Inflammatory macrophage (primary cell): Measurements from ENCODE around the gene ADGRF5.

ENCODE experiments used
- DNase-seq, 2 donors: peaks; one replicate each; pipeline ENCODE4 v3.0.0-alpha.2; 2020 to 2022

Gene ADGRF5

DNA sequence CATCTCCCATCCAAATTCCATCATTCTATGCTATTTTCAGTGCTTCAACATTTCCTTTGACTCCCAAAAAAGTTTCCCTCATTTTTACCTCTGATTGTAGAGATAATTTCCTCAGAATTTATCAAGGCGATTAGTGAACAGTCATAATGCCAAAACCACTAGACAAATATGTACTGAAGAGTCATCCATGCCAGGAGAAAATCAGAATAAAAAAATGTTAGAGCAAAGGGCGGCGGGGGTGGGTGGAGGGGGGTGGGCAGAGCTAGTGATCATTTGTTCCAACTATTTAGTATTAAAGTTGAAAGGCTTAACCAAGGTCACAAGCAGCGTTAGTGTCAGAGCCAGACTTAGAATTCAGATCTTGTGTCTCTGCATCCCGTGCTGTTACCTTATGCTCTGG, 5.3 kb upstream of the ADGRF5 start:
- DNase-seq = no peak

DNA sequence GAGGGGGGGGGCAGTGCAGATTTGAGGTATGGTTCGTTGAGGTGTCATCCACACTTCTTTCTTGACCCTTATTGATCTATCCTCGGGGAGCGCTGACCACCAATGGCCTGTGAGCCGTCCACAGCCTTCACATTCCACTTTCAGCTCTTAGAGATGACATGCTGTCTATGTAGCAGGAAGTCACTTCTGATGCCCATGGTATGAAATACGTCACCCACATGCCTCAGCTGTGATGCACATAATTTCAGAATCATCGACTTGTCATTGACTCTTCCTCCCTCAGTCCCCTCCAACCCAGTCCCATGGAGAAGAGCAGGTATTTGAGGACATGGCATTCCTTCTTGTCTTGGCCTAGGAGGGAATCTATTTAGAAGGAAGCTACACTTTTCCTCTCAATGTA, 4.7 kb upstream of the ADGRF5 start:
- no peak for DNase-seq

DNA sequence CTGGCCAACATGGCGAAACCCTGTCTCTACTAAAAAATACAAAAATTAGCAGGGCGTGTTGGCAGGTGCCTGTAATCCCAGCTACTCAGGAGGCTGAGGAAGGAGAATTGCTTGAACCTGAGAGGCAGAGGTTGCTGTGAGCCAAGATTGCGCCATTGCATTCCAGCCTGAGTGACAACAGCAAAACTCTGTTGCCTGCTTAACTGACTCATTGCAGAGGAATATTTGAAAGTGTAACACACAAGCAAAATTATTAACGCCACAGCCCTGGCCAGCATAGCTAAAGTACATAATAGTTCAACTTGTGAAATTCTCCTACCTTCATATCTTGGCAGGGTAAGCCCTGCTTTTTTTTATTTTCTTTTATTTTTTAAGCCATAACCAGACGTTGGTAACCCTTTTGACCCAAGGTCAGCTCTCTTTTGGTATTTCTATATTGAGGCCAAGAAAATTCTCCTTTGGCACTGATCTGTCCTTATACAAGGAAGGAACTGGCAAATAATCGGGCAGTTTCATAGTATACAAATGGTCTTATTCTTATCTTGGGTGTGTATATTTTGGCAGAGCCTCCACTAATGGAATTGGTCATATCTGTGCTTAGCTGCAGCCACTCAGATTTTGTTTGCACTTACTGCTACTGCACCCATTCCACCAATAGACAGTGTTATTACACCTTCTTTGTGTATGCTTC, 4.0 kb upstream of the ADGRF5 start:
- no peak for DNase-seq

DNA sequence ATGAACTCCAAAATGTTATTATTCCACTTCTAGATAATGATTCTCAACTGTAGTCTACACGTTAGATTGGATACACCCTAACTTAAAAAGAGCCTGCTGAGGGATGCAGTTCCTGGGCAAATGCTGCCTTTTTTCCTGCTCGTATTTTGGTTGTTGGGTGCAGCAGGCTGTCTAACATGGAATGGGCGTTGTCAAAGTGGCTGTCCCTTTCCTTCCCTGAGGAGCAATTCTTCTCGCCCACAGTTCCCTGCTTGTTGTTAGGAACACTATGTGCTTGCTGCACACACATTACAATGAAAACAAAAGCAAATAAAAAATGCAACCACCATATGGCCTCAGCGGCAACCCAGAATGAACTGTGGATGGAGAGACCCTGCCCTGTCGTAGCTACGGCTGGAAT, 1.7 kb upstream of the ADGRF5 start:
- no peak for DNase-seq

DNA sequence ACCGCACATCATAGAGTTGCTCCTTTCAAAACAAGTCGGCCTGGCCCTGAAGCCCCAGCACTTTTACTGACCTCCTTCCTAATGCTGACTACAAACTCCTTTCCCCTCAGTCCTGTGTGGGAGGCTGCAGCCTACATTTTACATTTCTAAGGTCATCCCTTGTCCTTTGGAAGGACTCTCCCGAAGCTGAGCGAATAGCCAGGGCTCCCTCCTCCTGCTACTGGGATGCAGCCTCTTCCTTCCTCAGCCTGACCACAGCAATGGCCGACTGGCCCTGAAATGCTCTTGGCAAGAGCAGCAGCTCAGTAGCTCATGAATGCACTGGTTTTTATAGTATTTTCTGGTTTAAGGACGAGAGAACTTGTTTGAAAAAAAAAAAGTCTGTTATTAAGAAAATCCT, 679 bp downstream of the ADGRF5 start:
- no peak for DNase-seq

DNA sequence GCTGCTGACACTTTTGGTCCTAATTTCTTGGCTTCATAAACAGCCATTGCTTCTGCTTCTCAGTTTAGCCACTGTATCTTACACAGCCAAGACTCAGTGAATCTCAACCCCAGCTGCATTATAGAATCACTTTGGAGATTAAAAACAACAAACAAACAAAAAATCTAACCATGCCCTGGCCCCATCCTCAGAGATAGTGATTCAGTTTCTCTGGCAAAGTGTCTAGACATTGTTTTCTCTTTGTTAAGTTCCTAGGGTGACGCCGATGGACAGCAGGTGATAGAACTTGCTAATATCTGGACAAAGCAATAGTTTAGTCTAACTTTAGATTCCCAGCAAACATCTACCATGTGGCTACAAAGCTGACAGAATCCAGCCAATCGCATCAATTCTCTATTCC, 2.9 kb downstream of the ADGRF5 start:
- DNase-seq = no peak

DNA sequence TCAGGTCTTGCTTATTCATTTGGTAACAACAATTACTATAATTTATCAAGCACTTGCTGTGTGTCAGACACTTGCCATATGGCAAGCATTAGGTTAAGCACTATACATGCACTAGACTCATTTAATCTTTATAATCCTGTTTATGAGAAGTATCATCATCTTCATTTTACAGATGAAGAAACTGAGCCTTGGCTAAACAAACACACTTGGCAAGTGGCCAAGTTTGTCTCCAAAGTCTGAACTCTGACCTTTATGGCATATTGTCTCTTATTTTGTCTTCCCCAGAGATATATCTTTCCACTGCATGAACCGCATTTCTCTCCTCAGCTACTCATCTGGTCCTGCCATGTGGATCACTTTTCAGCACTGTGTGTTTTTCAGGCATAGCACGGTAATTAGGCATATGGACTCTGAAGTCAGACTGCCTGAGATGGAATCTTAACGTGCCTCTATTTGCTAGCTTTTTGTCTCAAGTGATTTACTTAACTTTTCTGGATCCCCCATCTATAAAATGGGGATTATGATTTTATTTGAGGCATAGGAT, 4.7 kb downstream of the ADGRF5 start:
- DNase-seq = no peak

DNA sequence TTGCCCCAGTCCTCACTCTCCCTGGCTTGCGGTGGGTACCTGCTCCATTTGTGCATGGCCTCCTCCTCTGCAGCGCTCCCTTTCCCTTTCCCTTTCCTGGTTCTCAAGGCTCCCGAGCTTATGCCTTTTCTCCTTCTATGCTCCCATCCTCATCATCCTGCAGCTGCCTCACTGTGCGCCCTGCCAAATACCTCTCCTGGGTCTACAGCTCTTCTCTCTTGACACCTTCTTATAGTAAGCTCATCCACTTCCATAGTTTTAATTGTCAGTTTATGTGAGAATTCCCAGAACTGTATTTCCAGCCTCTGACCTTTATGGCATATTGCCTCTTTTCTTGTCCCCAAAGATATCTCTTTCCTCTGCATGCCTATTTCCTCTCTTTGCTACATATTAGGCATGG, 5.9 kb downstream of the ADGRF5 start:
- no peak for DNase-seq

DNA sequence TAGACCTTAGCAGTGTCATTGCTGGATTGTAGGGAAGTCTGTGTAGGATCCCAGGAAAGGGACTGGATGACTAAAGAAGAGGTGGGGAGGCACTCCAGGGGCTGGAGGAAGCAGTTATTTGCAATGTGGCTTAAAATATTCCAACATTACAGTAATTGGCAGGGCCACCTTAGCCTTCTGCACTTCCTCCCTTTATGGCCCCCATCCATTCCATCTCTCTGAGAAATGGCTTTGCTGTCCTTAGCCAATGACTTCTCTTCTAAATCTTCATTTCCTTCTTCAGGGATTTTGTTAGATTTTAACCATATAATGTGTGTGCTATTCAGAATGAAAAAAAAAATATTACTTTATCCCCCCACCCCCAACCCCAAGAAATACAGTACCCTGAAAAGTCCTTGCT, 6.4 kb downstream of the ADGRF5 start:
- DNase-seq = no peak

DNA sequence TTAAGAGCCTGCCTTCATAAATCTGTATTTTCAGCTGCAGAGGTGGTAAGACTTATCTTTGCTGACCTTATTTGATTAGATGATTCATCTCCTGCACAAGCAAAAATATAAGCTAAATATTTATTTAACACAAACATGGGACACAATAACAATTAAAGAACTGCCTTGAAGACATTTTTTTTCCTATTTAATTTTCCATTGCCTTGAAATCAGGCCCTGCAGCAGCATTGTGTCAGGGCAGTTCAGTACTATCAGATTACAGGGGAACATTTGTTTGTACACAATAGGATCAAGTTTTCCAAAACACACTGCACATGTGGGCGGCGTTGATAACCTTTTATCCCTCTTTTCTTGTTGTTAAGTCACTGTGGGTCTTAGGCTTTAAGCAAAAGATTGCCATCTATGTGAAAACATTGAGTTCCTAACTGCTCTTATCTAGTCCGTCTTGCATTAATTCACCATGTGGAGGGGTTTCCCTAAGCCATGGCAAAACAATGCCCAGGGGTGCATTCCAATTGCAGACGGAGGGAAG, 7.4 kb downstream of the ADGRF5 start:
- no peak for DNase-seq

DNA sequence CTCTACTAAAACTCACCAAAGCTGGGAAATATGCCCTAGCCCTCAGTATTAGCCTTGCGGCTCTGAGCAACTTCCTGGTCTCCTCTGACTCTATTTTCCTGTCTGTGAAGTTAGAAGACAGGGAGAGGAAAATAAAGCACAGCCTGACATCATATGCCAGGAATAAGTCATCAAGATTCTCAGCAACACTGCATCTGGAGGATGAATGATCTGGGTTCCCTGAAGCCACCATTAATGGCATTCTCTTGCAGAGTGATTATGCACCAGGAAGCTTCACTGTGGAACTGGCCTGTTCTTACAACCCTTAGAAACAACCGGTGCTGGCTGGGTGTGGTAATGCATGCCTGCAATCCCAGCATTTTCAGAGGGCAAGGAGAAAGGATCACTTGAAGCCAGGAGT, 12.4 kb downstream of the ADGRF5 start:
- DNase-seq = no peak

DNA sequence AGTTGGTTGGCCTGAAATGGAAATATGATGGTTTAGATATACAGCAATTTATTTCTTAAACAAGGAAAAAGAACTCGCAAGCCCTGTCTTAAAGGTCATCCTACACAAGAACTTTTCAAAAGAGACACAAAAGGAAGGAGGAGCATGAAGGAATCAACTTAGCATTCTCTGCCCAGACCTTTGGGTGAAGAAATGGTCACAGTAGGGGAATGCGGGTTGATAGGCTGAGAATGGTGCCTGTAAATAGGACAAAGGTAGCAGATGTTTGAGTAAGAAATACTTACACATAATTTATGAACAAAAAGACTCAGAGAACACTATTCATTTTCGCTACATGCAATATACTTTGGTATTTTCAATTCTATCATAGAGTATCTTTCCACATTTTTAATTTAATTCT, 15.0 kb downstream of the ADGRF5 start:
- no peak for DNase-seq

DNA sequence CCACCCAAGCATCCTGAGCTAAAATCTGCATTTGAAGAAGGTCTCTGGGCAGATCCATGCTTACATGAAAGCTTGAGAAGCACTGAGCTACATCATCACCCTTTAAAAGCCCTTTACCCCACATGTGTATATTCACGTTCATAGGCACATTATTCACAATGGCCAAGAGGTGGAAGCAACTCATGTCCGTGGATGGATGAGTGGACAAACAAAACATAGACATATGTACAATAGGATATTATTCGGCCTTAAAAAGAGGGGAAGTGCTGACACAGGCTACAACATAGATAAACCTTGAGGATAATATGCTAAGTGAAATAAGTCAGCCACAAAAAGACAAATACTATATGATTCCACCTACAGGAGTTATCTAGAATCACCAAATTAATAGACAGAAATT, 17.6 kb downstream of the ADGRF5 start:
- DNase-seq = no peak

DNA sequence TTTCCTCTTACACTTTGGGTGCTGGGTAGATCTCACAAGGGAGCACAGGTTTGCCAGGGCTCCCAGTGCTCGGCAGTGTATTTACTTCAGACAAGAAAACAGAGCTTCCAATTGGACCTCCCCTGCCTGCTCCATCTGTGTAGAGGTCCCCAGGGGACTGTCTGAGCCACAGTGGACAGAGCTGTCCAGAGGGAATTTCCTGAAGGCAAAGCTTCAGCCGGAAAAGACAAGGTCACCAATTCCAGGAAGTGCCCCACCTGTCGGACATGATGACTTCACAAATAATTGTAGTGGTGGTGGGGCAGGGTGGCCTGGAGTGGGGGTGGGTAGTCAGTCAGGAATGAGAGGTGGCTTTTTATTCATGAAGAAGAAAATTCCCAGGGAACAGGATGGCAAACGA, 18.6 kb downstream of the ADGRF5 start:
- DNase-seq = no peak

DNA sequence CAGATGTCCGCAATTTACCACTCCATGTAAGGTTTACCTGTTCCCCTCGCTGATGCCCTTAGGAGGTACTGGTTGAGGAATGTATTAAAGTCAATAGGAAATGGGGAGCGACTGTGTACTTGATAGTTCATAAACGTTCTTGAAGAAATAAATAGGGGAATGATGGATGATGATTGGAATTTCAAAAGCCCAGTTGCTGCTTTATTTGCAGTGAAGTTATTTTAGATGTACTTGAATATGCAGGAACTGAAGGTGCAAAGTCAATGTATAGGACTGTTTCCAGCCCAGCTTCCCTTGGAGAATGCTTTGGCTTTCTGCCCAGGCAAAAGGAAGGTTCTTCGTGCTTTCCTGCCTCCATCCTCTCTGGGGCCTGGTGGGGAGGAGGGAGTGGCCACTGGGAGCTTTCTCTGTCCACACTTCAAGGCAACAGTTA, 19.8 kb downstream of the ADGRF5 start:
- DNase-seq = no peak

DNA sequence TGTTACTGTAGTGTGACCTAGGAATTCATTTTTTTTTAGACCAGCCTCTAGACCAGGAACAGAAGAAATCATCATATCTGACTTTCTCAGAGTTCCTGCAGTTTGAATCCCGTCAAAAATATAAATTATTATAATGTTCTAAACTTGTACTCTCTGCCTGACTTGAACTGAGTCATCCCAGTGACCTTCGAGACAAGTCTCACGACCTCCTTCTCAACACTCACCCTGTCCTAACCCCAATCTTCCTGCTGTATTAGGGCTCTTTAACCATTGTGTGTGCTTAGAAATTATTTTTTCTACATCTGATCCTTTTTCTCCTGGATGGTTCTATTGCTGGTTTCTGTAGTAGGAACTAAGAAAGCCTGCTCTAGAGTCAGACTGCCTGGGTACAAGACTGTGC, 21.5 kb downstream of the ADGRF5 start:
- DNase-seq = no peak

DNA sequence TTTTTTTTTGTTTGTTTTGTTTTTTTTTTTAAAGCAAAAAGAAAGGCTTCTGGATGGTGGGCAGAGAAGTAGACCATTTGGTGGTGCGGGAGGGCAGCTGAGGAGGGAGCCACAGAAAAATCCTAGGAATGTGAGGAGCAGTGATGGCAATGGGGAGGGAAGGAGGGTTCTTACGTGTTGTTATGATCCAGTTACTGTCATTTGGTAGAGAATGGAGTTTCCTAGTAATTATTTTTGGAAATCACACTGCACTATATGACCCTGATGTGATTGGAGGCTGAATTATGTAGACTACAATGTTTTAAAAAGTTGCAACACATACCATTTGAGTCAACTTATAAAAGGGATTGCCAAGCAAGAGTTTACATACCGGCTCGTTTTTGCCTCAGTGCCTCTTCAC, 22.1 kb downstream of the ADGRF5 start:
- DNase-seq = no peak

DNA sequence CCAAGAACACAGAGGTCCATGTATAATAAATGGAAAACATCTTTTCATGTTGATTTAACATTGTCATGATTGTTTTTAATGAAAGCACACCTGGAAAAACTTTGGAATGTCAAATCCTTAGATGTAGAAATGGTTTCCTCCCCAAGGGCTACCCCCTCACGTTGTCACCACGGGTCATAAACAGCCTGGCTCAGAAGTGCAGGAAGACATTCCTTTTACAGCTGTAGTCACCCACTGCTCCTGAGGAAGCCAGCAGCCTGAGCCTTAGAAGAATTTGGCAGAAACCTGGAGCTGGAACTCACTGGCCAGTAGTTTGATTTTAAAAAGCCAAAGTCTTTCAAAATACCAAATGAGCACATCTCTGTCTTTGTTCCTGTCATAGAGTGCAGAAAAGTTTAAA, 23.7 kb downstream of the ADGRF5 start:
- no peak for DNase-seq

DNA sequence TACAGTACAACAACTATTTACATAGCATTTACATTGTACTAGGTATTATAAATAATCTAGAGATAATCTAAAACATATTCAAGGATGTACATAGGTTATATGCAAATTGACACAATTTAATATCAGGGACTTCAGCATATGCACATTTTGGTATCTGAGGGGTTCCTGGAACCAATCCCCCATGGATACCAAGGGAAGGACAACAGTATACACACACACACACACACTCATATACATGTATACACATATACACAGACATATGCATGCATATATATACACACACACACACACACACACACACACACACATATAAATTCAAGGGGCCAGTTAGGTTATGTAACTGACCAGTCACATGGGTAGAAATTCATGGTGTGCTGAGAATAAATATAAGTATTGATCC, 24.9 kb downstream of the ADGRF5 start:
- DNase-seq = no peak

DNA sequence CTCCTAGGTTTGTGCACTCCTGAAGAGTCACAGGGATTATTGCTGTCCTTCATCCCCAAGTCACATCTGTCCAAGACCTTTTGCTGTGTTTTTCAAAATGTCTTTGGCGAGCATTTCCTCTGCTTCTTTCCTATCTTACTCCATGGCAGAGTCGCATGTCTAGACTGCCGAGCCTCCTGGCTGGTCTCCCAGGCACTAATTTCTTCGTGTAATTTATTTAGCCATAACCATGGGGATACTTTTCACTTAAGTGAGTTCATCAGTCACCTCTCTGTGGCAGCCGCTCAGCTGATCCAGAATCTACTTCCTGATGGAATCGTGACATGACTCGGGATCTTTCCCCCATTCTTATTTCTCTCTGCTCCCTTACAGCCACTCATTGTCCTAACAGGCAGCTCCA, 25.8 kb downstream of the ADGRF5 start:
- DNase-seq = no peak

DNA sequence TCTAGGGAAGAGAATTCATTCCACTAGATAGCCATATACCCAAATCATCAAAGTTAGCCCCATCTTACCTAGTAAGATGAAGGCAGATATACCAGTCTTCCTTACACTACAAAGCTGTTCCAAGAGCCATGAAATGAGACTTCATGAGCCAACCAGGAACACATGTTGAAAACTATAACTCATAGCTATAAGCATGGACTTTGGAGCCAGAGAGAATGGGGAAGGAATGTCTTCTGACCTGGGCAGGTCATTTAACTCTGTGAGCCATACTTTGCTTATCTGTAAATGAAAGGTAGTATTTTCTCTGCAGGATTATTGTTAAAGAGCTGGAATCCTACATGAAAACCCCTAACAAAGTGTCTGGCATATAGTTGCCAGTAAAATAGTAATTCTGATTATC, 27.3 kb downstream of the ADGRF5 start:
- DNase-seq = no peak

DNA sequence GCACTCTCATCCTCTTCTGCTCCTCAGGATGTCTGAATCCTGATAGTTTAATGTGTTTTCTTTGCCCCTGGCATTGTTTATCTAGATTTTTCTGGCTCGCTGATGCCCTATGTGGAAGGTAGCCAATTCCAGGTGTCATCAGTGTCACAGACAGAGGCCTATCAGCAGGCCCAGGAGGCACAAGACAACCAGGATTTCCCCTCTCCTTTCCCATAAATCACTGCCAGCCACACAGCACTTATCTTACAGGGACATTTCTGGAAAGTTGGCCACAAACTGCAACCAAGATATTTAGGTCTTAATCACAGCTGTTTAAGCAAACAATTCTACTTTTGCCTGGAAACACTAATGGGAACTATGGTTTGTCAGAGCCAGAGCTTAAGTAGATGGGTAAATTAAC, 28.1 kb downstream of the ADGRF5 start:
- no peak for DNase-seq

DNA sequence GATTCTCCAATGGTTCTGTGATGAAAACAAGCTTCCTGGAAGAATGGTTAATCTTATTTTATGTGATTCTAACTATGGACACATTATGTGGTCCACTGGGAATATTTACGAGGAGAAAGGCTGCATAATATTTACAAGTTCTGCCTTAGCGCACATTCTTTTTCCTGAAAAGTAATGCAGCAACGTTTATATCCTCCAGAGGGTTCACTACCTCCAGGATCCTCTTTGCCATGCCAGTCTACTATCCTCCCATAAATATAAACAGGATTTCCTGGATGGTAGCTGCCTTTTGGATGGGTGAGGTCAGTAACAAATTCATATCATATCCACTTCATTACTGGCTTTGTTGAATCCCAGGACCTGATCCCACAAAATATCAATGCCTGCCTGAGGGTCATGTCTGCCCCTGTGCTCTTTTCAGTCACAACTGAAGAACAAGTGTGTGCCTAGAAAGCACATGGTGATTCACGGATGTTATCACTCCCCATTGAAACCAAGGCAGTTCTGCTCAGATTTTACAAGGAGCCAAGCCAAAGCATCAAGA, 30.4 kb downstream of the ADGRF5 start:
- no peak for DNase-seq

DNA sequence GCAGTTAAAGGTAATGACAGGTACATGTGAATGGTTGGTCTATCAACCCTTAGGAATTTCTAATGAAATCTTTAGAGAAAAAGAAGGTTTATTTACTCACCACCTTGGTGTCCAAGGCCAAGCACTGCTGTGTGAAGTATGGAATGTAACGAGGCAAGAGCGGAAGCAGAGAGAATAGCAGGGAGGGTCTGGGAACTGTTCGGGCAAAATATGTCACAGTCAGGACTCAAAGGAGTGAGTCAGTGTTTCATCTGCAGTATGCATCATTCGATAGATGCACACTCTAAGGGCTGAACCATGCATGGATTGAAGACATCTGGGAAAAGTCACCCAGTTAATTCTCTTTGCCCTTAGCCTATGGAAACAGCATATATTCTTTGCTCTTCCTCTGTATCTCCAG, 33.2 kb downstream of the ADGRF5 start:
- no peak for DNase-seq

DNA sequence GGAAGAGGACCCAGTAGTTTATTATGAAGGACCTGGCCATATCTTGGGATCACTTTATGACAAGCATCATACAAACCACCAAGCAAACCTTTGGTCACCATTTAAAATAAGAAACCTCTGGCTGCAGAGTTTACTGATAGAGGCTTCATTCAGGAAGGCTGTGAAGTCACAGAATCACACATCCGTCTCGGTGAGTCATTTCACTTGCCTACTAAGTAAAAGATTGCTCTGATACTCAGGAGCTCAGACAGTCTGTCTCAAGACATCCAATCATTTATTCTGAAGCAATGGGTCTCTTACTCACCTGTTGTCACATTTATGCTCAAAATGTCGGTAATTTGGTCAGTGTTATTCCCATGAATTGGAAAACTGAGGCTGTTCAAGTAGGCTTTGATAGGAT, 33.7 kb downstream of the ADGRF5 start:
- no peak for DNase-seq
